Mesodermal cell (in vitro differentiated cells): Measurements from ENCODE around the gene MRI1. TPM values are rescaled to one million over a fixed set of nuclear protein-coding genes. Genes with fewer than 3 reads are reported as not detected.
A peak's percentile ranks its signal among the peaks of the same experiment; 100 is the strongest.

Source experiments
- H3K27ac ChIP-seq: 2 replicates; pipeline ENCODE4 v1.7.0; 2013; ENCODE audit warnings: mild to moderate bottlenecking, low read depth, low read length, moderate library complexity; ENCODE audit not compliant: severe bottlenecking
- H3K36me3 ChIP-seq: 2 replicates; pipeline ENCODE4 v1.7.1; 2013; ENCODE audit warnings: mild to moderate bottlenecking, low read length, moderate library complexity; ENCODE audit not compliant: control insufficient read depth, insufficient read depth
- H3K4me1 ChIP-seq: one replicate; pipeline ENCODE4 v1.7.1; 2013; ENCODE audit warnings: mild to moderate bottlenecking, low read length; ENCODE audit not compliant: insufficient read depth, control insufficient read depth, poor library complexity, severe bottlenecking
- H3K4me3 ChIP-seq: 2 replicates; pipeline ENCODE4 v1.7.0; 2013; ENCODE audit warnings: low read length, control low read depth, mild to moderate bottlenecking; ENCODE audit not compliant: insufficient read depth, poor library complexity, severe bottlenecking; ENCODE audit errors: extremely low read depth
- H3K9me3 ChIP-seq: 2 replicates; pipeline ENCODE4 v1.7.1; 2013; ENCODE audit warnings: mild to moderate bottlenecking, low read length, moderate library complexity; ENCODE audit not compliant: control insufficient read depth
- WGBS, 2 experiments: methylation state at CpG; one replicate each; pipeline ENCODE4 v1.1.5; 2013; ENCODE audit warnings: missing lambda C conversion rate in 2 of 2; ENCODE audit not compliant: insufficient coverage in 2 of 2; 5-methylcytosine and 5-hydroxymethylcytosine counted together
- polyA plus RNA-seq, 2 experiments: library from polyadenylated mRNA; stranded (reverse); fragments of 50-300 nt; gene quantifications; one replicate each; pipeline ENCODE4 v1.2.3, GENCODE V29; 2013

Gene MRI1
- 35.7 TPM for polyA plus RNA-seq (2013, experiment 1 of 2)
- polyA plus RNA-seq (2013, experiment 2 of 2) = 25.3 TPM

DNA sequence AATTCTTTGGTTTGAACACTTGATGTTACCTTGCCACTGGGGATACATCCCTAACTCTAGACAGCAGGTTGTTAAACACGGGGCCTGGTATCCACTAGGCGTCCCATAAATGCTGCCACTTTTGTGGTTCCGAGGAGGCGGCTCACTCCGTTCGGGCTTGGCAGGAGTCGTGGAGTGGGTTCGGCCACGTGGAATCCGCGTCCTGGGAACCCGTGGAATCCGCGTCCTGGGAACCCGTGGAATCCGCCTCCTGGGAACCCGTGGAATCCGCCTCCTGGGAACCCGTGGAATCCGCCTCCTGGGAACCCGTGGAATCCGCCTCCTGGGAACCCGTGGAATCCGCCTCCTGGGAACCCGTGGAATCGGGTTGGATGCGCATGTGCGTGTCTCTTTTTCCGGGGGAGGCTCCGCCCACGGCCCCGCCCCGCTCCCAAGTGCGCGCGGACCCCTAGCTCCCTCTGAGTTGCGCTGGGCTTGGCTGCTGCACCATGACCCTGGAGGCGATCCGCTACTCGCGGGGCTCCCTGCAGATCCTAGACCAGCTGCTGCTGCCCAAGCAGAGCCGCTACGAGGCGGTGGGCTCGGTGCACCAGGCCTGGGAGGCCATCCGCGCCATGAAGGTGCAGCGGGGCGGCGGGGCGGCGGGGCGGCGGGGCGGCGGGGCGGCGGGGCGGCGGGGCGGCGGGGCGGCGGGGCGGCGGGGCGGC, at the start of gene MRI1:
MRI1 (plus strand) TSS at position 422 of the 707 bp plus-strand sequence; CDS start at position 489, 67 bp downstream.
- Histone ChIP-seq H3K9me3 (no peaks in the 10 kb centered on the region), H3K27ac (peak within 1 kb of the TSS; percentile 23), H3K4me1 (peaks cover 7% of the 10 kb centered on the region), H3K4me3 (peak within 1 kb of the TSS; percentile 53), H3K36me3 (peaks cover 66% of the 10 kb centered on the region)
- WGBS, 2 experiments = 36 to 52% methylated on average over 24 to 41 of the region's 67 CpGs

DNA sequence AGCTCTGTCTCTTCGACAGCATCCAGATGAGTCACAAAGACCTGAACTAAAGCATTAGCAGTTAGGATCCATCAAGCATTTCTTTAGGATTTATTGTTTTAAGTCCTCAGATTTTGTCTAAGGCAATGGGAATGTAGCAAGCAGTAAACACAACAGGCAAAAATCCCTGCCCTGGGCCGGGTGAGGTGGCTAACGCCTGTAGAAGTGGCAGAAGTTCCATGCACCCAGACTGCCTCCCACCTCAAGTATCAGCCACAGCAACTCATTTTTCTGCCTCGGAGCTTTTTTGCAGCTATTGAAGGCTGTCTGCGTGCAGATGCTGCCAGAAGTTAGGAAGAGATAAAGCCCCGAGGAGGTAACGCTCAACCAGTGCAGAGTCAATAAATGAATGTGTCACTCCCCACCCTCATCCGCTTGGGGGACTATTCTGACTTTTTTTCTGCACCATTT, 47.1 kb upstream of the MRI1 start:
- no peaks in the 10 kb centered on the region for H3K4me1 ChIP-seq
- WGBS, 2 experiments = 80 to 86% methylated on average over 8 of the region's 8 CpGs
- no peak overlapping the region for H3K27ac ChIP-seq
- no peak overlapping the region for H3K4me3 ChIP-seq
- peaks cover 8% of the 10 kb centered on the region for H3K9me3 ChIP-seq
- no peaks in the 10 kb centered on the region for H3K36me3 ChIP-seq

DNA sequence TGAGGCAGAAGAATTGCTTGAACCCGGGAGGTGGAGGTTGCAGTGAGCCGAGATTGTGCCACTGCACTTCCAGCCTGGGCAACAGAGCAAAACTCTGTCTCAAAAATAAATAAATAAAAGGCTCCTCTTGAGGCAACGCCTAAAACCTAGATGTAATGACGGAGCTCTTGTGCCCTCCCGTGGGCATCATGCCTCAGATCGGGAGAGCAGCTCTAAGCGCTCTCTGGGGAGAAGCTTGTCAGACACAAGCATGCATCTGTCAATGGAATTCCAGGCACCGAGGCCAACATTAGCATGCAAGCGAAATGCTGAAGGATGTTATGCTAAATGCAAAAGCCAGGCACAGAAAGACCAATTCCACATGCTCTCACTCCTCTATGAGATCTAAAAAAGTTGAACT, 45.6 kb upstream of the MRI1 start:
- WGBS, 2 experiments = 31 to 36% methylated on average over 6 to 9 of the region's 9 CpGs
- Histone ChIP-seq H3K4me3 (no peak overlapping the region), H3K4me1 (no peaks in the 10 kb centered on the region), H3K27ac (no peak overlapping the region), H3K36me3 (no peaks in the 10 kb centered on the region), H3K9me3 (peaks cover 8% of the 10 kb centered on the region)

DNA sequence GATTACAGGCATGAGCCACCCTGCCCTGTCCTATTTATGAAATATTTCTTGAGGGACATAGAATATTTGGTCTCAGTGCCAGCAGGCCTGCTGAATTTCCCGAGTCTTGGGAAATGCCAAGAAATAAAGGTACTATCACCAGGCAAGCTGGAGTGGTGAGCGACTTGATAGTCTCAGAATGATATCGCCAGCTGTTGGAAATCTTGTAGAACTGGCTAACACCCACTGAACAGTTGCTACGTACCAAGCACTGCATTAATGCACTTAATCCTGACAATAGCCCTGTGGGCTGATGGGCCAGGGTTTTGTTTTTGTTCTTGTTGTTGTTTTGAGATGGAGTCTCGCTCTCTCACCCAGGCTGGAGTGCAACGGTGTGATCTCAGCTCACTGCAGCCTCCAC, 42.2 kb upstream of the MRI1 start:
- WGBS, 2 experiments = 97% methylated on average over 4 of the region's 6 CpGs
- no peaks in the 10 kb centered on the region for H3K4me1 ChIP-seq
- H3K36me3 ChIP-seq = no peaks in the 10 kb centered on the region
- no peak overlapping the region for H3K4me3 ChIP-seq
- no peaks in the 10 kb centered on the region for H3K9me3 ChIP-seq
- H3K27ac ChIP-seq = no peak overlapping the region

DNA sequence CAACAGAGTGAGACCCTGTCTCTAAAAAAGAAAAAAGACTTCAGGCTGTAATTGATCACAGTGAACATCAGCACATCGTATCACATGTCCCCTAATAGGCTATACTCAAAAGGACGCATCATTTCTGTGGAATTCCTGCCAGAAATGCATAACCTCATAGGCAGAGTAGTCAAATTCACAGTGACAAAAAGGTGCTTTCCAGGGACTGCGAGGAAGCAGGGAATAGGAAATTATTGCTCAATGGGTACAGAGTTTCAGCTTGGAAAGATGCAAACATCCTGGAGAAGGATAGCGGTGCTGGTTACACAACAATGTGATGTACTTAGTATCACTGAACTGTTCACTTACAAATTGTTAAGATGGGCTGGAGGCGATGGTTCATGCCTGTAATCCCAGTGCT, 41.1 kb upstream of the MRI1 start:
- no peak overlapping the region for H3K27ac ChIP-seq
- no peaks in the 10 kb centered on the region for H3K4me1 ChIP-seq
- no peaks in the 10 kb centered on the region for H3K36me3 ChIP-seq
- no peak overlapping the region for H3K4me3 ChIP-seq
- H3K9me3 ChIP-seq = no peaks in the 10 kb centered on the region
- WGBS, 2 experiments = 85 to 95% methylated on average over 5 of the region's 5 CpGs

DNA sequence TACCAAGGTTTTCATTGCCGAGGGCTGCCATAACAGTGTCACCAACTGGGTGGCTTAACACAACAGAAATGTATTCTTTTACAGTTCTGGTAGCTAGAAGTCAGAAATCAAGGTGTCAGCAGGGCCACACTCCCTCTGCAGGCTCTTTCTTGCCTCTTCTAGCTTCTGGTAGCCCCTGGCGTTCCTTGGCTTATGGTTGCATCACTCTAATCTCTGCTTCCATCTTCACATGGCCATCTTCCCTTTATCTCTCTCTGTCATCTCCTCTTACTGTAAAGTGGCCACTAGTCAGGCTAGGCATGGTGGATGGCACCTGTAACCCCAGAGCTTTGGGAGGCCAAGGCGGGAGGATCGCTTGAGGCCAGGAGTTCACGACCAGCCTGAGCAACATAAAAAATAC, 38.0 kb upstream of the MRI1 start:
- Histone ChIP-seq H3K9me3 (no peaks in the 10 kb centered on the region), H3K4me3 (no peak overlapping the region), H3K4me1 (peaks cover 10% of the 10 kb centered on the region), H3K36me3 (no peaks in the 10 kb centered on the region), H3K27ac (no peak overlapping the region)
- WGBS, 2 experiments = 80 to 81% methylated on average over 2 to 3 of the region's 5 CpGs

DNA sequence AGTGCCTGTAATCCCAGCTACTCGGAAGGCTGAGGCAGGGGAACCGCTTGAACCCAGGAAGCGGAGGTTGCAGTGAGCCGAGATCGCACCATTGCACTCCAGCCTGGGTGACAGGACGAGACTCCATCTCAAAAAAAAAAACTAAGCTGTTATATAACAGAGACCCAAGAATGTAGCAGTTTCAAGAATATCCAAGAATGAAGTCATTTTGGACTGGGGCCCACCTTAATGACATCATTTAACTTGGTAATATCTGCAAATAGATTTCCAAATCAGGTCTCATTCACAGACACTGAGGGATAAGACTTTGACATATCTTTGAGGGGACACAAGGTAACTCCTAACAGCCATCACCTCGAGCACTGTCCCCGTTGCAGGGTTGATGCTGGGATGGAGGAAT, 36.5 kb upstream of the MRI1 start:
- Histone ChIP-seq H3K4me3 (no peak overlapping the region), H3K27ac (no peak overlapping the region), H3K4me1 (peaks cover 14% of the 10 kb centered on the region), H3K9me3 (no peaks in the 10 kb centered on the region), H3K36me3 (no peaks in the 10 kb centered on the region)
- 83 to 95% methylated on average over 4 of the region's 8 CpGs for WGBS, 2 experiments

DNA sequence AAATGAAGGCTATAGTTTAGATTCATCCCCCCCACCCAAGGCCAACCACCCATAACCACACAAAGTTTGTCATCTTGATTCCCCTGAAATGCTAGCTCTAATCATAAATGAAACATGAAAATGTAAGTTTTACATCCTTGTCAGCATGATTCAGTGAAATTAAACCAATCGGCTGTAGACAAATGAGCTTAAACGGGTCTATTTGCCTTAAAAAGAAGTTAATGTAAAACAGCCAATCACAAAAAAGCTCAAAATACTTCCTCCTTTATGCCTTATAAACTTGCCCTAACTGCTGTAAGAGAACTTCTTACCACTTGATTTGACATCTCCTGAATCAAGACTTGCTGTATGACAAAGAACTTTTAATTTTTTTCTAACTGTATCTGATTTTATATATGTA, 34.5 kb upstream of the MRI1 start:
- Histone ChIP-seq H3K9me3 (no peaks in the 10 kb centered on the region), H3K36me3 (peaks cover 15% of the 10 kb centered on the region), H3K4me1 (peaks cover 14% of the 10 kb centered on the region), H3K4me3 (no peak overlapping the region), H3K27ac (no peak overlapping the region)
- 80% methylated on average over 2 of the region's 2 CpGs; no CpG with 5 or more reads in 1 of the 2 experiments for WGBS, 2 experiments

DNA sequence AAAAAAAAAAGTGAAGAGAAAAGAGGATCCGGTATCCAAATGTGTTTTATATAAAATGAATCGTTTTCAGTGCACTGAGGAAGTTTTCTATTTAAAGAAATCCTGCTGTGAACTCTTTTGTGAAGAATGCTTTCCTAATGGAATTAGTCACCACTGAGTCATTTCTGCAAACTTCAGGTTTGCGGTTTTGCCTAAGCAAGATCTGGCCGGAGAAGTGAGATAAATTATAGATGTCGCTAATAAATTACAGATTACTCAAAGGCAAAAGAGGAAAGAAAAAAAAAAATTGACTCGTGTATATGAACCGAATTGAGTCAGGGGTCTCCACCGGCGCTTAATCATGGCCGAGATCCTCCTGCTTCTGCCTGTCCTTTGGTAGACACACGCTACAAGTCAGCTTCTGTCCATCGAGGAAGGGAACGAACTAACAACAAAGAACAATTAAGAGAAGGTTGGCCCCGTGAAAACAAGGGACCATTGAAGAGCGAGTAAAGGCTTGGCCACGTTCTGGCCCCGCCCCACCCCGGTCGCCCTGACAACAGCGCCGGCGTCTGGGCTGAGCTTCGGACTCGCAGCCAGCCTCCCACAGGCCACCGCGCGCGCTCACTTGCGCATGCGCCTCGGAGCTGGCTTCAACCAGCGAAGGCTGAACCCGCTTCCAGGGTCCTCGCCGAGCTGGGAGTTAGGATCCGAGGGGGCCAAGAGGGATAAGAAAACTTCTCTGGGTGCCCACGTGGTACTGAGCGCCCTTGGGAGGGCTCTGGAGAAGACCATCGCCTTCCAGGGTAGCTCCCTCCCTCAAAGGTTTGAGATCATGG, 33.0 kb upstream of the MRI1 start:
- Histone ChIP-seq H3K4me1 (peaks cover 14% of the 10 kb centered on the region), H3K27ac (peak overlapping the region; percentile 100), H3K9me3 (no peaks in the 10 kb centered on the region), H3K36me3 (peaks cover 20% of the 10 kb centered on the region), H3K4me3 (peak overlapping the region; percentile 57)
- WGBS, 2 experiments = 4 to 5% methylated on average over 36 of the region's 39 CpGs

DNA sequence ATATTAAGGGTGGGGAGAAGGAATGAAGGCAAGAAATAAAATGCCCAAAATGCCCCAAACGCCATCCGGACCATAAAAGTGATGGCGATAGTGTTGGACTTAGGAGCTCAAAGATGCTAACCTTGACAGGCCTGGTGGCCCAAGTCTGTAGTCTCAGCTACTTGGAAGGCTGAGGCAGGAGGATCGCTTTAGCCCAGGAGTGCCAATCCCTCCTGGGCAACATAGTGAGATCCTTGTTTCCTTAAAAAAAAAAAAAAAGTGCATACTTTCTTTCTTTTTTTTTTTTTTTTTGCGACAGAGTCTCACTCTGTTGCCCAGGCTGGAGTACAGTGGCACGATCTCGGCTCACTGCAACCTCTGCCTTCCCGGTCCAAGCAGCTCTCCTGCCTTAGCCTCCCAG, 32.0 kb upstream of the MRI1 start:
- Histone ChIP-seq H3K27ac (no peak overlapping the region), H3K4me1 (peaks cover 14% of the 10 kb centered on the region), H3K9me3 (no peaks in the 10 kb centered on the region), H3K4me3 (peak overlapping the region; percentile 57), H3K36me3 (peaks cover 24% of the 10 kb centered on the region)
- 89 to 92% methylated on average over 7 of the region's 8 CpGs for WGBS, 2 experiments

DNA sequence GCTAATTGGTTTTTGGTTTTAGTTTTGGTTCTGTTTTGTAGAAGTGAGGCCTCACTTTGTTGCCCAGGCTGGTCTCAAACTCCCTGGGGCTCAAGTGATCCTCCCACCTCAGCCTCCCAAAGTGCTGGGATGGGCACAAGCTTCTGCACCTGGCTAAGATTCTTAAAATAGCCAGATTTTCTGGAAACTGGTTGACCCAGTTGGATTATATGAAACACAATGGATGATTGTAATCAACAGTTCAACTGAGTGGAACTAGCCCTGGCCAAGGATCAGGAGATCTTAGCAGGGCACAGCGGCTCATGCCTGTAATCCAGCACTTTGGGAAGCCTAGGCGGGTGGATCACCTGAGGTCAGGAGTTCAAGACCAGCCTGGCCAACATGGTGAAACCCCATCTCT, 29.6 kb upstream of the MRI1 start:
- H3K4me1 ChIP-seq = peaks cover 10% of the 10 kb centered on the region
- H3K27ac ChIP-seq = no peak overlapping the region
- H3K4me3 ChIP-seq = no peak overlapping the region
- H3K36me3 ChIP-seq = peaks cover 34% of the 10 kb centered on the region
- WGBS, 2 experiments = 78 to 89% methylated on average over 2 of the region's 2 CpGs
- H3K9me3 ChIP-seq = no peaks in the 10 kb centered on the region
